Spleen (tissue), 7 donors: Measurements from ENCODE around the gene GLIS1.

Experiments used
- POLR2A ChIP-seq, 3 donors: fragments of 450-650 bp; IDR thresholded peaks; one replicate each; pipeline ENCODE4 v1.5.1; 2017; ENCODE audit warnings: antibody characterized with exemption in 3 of 3, mild to moderate bottlenecking in 1 of 3
- POLR2AphosphoS5 ChIP-seq, 3 donors: sonication (generic); formaldehyde crosslinking; IDR thresholded peaks; one replicate each; pipeline ENCODE4 v1.5.1; 2017; ENCODE audit warnings: antibody characterized with exemption in 3 of 3
- TF ChIP-seq, protein P1 (sequence below), 11 experiments: fragments of 200-600 bp in 7 of 11; fragments of 450-650 bp in 4 of 11; sonication (generic) in 4 of 11; IDR thresholded peaks in 8 of 11; conservative IDR thresholded peaks in 3 of 11; 1 replicate in 7 of 11; 2 replicates in 4 of 11; pipeline versions ENCODE4 v1.4.0 to v1.8.0; 2016 to 2021; ENCODE audit warnings: antibody characterized with exemption in 11 of 11, inconsistent platforms in 4 of 11, mild to moderate bottlenecking in 1 of 11
- donor health status: DM: no; HTN: no; CAD: no; lungs with moderate emphysema.
- donor health status: DM: no; HTN: no; CAD: no.
- donor health status: DM: no; HTN: no; CAD: no.

DNA sequence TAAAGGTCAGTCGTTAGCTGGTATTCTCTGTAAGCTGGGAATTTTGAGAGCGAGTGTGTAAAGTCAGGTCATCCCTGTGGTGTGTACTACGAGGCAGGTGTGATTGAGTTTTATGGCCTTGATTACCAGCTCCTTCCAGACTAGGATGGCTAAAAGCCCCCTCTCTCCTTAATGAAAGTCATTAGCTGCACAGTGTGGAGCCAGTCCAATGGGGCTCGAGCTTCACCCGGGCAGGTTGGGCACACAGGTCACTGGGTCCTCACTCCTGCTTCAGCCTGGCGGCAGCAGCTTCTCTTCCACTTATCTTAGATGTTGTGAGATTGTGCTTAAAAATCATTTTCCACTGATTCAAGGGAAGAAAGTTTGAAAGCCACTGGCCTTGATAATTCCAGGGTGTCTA, 276.8 kb downstream of the GLIS1 start:
- TF ChIP-seq, protein P1, sequence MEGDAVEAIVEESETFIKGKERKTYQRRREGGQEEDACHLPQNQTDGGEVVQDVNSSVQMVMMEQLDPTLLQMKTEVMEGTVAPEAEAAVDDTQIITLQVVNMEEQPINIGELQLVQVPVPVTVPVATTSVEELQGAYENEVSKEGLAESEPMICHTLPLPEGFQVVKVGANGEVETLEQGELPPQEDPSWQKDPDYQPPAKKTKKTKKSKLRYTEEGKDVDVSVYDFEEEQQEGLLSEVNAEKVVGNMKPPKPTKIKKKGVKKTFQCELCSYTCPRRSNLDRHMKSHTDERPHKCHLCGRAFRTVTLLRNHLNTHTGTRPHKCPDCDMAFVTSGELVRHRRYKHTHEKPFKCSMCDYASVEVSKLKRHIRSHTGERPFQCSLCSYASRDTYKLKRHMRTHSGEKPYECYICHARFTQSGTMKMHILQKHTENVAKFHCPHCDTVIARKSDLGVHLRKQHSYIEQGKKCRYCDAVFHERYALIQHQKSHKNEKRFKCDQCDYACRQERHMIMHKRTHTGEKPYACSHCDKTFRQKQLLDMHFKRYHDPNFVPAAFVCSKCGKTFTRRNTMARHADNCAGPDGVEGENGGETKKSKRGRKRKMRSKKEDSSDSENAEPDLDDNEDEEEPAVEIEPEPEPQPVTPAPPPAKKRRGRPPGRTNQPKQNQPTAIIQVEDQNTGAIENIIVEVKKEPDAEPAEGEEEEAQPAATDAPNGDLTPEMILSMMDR (IDR thresholded peaks at IDR 0.05 in 8 of 11, conservative IDR thresholded peaks at IDR 0.05 in 3 of 11): no peak
- TF ChIP-seq POLR2AphosphoS5 (IDR thresholded peaks at IDR 0.05) (no peak), POLR2A (IDR thresholded peaks at IDR 0.05) (no peak)
